NCI-H345 (cell line): ENCODE results near the gene CARD9.
"Not testable (repeated sequence)": the region's sequence is repeated elsewhere in the genome, so short reads cannot be mapped to it uniquely, and the experiment has no call there.

Experiments
- DNase-seq: peaks from one replicate; lab custom pipeline; 2025; lab: John Stamatoyannopoulos, UW

The CARD9 gene

DNA sequence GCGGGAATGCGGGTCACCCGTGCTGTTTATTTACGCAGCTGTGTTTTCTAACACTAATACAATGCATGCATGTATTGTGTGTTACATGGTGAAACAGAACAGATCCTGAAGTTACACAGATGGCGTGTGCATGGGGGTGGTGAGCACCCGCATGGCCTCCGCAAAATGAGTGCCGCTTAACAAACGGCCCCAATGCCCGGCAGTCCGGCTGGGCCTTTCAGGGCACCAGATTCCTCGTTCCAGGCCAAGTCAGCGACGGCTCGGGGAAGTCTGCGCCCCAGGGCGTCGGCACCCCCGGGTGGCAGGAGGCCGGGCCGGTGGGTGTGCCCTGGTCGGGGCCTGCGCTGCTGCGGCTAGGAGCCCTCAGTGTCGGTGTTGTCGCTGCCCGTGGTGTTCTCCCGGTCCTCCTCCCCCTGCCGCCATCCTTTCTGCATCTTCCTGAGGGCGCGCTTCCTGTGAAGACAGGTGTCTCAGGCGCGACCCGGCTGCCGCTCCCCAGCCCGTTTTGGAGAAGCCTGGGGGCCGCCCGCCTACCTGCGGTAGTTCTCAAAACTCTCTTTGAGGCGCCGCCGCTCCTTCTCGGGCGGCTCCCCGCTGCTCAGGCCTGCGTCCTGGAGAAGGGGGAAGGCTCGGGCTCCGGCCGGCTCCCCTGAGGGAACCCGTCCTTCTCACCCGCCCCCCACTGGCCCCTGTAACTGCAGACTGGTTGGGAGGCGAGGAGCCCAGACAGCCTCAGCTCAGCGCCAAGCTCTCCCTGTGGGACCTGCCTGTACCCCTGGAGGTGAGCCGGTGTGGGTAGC is 9.3 kb downstream of the CARD9 start:
- no peak for DNase-seq

GRCh38 chr9:136363106-136363948 is 10.1 kb downstream of the CARD9 start, which contains the start of gene DNLZ:
Gene DNLZ, minus strand, starts transcription at chr9:136363744. Its CDS starts 30 bp downstream, at chr9:136363714.
- peak; percentile 94 for DNase-seq

DNA sequence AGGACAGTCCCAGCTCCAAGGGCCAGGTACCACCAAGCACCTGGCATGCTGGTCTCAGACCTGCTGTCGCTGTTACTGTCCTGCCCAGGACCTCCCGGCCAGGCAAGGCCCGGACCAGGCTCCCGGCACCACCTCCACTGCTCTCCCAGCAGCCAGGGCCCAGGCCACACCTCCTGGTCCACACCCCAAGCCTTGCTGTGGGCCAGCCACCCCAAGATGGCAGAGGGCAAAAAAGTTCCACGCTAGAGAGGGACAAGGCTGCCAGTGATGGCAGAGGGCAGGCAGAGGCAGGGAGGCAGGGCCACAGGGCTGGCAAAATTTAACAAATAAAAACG is 11.1 kb downstream of the CARD9 start:
- DNase-seq, result no peak

- no peak for DNase-seq
These were observed 11.6 kb downstream of the CARD9 start for GRCh38 chr9:136361754-136362449.

- no peak for DNase-seq
These were observed 12.3 kb downstream of the CARD9 start for GRCh38 chr9:136361047-136361753.

GRCh38 chr9:136359774-136360718 is 13.4 kb downstream of the CARD9 start:
- no peak for DNase-seq

DNA sequence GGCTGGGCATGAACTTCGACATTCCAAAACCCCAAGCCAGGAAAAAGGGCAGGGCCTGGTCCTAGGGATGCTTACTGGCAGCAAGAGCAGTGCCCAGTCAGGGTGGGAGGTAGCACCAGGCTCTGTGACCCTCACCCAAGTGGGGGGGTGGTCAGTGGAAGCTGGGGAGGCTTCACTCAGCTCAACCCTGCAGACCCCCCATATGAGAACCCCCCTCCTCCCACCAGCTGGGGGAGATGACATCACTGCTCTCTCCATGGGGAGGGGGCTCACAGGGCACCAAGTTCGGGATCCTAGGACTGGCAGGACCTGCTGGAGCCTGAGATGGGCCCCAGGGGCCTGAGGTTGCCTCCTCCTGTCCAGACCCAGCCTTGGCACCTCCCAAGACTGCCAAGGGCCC is 14.6 kb downstream of the CARD9 start:
- DNase-seq, result no peak

DNA sequence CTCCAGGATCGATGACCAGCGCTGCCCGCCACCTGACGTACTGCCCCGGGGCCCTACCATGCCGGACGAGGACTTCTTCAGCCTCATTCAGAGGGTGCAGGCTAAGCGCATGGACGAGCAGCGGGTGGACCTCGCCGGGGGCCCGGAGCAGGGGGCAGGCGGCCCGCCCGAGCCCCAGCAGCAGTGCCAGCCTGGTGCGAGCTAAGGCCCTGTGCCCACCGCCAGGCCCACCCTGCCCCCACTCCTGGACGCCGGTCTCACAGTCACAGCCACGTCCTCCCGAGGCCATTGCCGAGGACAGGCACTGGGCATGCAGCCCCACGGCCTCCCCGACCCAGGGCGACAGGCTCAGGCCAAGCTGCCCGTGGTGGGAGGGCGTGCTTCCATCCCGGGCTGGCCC is 15.5 kb downstream of the CARD9 start:
- no peak for DNase-seq

DNA sequence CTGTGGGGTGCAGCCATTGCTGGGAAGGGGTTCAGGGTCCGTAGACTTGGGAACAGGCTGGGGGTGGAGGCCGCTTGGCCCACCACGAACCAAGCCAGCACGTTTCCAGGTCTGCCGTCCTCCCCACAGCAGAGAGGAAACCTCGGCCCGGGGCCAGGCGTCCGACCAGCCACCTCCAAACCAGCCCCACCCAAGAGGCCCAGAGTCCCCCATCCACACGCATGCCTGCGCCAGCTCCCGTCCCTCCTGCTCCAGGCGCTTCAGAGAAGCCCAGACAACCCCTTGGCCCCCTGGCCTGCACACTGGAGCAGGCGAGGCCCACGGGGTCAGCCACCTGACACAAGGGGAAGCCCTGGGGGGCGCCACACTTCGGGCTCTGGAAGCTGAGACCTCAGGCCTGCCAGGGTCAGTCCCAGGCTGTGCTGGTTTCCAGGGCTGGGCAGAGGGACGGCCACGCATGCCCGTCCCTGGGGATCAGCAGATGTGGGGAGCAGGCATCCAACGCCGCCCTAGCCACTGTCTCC is 16.2 kb downstream of the CARD9 start:
- no peak for DNase-seq

- no peak for DNase-seq
These were observed 17.6 kb downstream of the CARD9 start for GRCh38 chr9:136355616-136356557.

DNA sequence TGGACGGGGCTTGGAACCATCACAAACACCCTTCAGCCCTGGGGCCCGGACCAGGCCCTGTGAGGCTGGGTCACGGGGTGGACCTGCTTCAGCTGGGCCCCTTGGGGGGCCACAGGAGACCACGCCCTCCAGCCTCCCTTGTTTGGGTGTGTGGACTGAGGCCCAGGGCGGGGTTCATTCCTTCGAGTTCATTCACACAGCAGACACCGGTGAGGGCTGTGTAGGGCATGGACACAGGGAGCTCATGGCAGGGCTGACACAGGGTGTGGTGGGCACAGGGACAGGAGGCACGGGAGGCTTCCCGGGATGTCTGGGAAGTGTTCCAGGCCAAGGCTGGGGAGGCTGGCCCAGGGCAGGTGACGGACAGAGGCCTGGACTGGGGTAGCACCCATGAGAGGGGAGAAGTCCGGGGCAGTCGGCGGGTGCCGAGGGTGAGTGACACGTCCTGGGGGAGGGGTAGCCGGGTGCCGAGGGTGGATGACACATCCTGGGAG is 18.8 kb downstream of the CARD9 start:
- DNase-seq, result no peak

- no peak for DNase-seq
These were observed 19.5 kb downstream of the CARD9 start for GRCh38 chr9:136353757-136354488.

DNA sequence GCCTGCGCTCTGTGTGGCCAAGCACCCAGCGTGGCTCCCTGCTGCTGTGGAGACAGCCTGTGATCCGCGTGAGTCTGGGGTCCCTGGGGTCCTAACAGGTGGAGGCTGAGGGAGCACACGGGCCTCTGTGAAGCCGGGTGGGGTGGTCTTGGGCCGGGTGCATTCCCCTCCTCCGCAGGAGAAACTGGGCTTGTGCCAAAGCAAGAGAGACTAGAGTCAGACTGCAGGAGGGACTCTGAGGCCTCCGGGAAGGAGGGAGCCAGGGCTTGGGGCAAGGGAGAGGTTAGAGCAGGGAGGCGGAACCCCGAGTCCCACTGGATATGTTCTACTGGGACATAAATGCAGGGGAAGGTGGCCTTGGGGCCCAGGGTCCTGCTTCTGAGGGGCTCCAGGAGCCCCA is 20.4 kb downstream of the CARD9 start:
- no peak for DNase-seq

GRCh38 chr9:136352682-136353081 is 20.8 kb downstream of the CARD9 start:
- peak; percentile 43 for DNase-seq

GRCh38 chr9:136351868-136352267 is 21.6 kb downstream of the CARD9 start:
- DNase-seq, result not testable (repeated sequence)

GRCh38 chr9:136351252-136351800 is 22.1 kb downstream of the CARD9 start:
- no peak for DNase-seq

- no peak for DNase-seq
These were observed 23.9 kb downstream of the CARD9 start for GRCh38 chr9:136349546-136349945.

GRCh38 chr9:136348691-136349090 is 24.8 kb downstream of the CARD9 start:
- DNase-seq, result no peak
